OCI-M1 (cell line): ENCODE data around the gene TEKTIP1.

Experiments
- DNase-seq: peaks from one replicate; lab custom pipeline; 2025; lab: John Stamatoyannopoulos, UW

Gene TEKTIP1

GRCh38 chr19:3585301-3586126 lies 46.5 kb downstream of the TEKTIP1 start, which contains the start of gene GIPC3:
TSS of gene GIPC3 (plus strand) at chr19:3585478. CDS start at chr19:3585598, 120 bp downstream.
- DNase-seq, result no peak

GRCh38 chr19:3586127-3586626 lies 47.2 kb downstream of the TEKTIP1 start:
- peak; percentile 22 for DNase-seq

GRCh38 chr19:3586707-3587346 lies 47.9 kb downstream of the TEKTIP1 start:
- DNase-seq, result no peak

GRCh38 chr19:3589439-3589838 lies 50.5 kb downstream of the TEKTIP1 start:
- no peak for DNase-seq

- no peak for DNase-seq
Observed at GRCh38 chr19:3589949-3590348, 51.0 kb downstream of the TEKTIP1 start.

- DNase-seq, result no peak
Observed at GRCh38 chr19:3590991-3591659, 52.2 kb downstream of the TEKTIP1 start.

GRCh38 chr19:3591876-3592613 lies 53.1 kb downstream of the TEKTIP1 start:
- DNase-seq, result no peak

- DNase-seq, result no peak
Observed at GRCh38 chr19:3593156-3593555, 54.2 kb downstream of the TEKTIP1 start.
